Epithelial cell of esophagus (primary cell): ENCODE data around the gene TPI1.
A peak's percentile ranks its signal among the peaks of the same experiment; 100 is the strongest.
"Not testable (repeated sequence)": the region's sequence is repeated elsewhere in the genome, so short reads cannot be mapped to it uniquely, and the experiment has no call there.

Experiments used
- DNase-seq: peaks from one replicate; pipeline ENCODE4 v3.0.0; 2010; ENCODE audit warnings: low read depth
- H3K4me3 ChIP-seq: 2 replicates; pipeline ENCODE4 v1.5.1; 2011; ENCODE audit warnings: mild to moderate bottlenecking, low read length, control low read depth
- TF ChIP-seq, protein P1 (sequence below): IDR thresholded peaks from 2 replicates; pipeline ENCODE4 v1.5.1; 2011; ENCODE audit warnings: low read depth, mild to moderate bottlenecking, low read length, control low read depth, inconsistent platforms; ENCODE audit not compliant: insufficient read depth; ENCODE audit errors: missing control alignments

Gene TPI1

DNA sequence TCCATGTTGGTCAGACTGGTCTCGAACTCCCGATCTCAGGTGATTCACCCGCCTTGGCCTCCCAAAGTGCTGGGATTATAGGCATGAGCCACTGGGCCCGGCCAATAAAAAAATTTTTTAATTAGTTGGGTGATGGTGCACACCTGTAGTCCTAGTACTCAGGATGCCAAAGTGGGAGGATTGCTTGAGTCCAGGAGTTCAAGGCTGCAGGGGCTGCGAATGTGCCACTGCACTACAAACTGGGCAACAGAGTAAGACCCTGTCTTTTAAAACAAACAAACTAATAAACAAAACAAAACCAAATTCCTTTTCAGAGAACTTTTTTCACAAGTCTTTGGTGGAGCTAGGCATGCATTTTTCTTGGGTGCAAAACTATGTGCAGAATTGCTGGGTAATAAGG lies 15.9 kb downstream of the TPI1 start:
- no peak for DNase-seq
- H3K4me3 ChIP-seq = no peak overlapping the region
- TF ChIP-seq, protein P1, sequence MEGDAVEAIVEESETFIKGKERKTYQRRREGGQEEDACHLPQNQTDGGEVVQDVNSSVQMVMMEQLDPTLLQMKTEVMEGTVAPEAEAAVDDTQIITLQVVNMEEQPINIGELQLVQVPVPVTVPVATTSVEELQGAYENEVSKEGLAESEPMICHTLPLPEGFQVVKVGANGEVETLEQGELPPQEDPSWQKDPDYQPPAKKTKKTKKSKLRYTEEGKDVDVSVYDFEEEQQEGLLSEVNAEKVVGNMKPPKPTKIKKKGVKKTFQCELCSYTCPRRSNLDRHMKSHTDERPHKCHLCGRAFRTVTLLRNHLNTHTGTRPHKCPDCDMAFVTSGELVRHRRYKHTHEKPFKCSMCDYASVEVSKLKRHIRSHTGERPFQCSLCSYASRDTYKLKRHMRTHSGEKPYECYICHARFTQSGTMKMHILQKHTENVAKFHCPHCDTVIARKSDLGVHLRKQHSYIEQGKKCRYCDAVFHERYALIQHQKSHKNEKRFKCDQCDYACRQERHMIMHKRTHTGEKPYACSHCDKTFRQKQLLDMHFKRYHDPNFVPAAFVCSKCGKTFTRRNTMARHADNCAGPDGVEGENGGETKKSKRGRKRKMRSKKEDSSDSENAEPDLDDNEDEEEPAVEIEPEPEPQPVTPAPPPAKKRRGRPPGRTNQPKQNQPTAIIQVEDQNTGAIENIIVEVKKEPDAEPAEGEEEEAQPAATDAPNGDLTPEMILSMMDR = no peak

DNA sequence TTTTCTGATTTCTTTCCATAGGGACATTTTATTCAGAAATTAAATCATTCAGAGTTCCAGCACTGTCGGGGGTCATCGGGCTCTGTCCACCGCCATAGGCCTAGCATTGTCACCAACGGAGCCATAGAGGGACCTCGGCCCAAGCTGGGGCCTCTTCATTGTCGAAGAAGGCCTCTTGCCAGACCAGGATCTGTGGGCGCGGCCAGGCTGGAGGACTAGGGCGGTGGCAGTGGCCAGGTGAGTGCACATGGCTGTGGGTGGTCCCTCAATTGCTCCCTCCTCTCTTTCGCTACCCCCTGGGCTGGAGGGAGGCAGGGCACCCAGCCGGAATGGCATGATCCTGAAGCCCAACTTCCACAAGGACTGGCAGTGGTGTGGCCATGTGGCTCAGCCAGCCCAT lies 16.4 kb downstream of the TPI1 start:
- TF ChIP-seq, protein P1 = no peak
- DNase-seq = no peak
- no peak overlapping the region for H3K4me3 ChIP-seq

DNA sequence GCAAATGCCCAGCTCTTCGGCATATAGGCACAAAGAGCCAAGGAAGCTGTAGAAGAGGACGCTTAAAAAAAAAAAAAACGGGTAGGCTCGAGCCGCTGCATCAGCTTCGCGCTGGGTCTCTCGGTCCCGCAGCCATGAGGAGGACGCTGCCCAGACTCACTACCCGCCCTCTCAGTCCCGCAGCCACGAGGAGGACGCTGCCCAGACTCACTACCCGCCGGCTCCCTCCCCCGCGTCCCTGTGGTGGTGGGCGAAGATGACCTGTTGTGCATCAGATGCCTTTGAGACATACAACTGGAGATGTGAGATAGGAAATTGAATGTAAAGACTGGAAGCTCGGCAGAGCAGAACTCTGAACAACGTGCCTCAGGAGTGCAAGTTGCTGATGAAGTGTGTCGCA lies 17.2 kb downstream of the TPI1 start:
- DNase-seq = no peak
- TF ChIP-seq, protein P1 = no peak
- no peak overlapping the region for H3K4me3 ChIP-seq

DNA sequence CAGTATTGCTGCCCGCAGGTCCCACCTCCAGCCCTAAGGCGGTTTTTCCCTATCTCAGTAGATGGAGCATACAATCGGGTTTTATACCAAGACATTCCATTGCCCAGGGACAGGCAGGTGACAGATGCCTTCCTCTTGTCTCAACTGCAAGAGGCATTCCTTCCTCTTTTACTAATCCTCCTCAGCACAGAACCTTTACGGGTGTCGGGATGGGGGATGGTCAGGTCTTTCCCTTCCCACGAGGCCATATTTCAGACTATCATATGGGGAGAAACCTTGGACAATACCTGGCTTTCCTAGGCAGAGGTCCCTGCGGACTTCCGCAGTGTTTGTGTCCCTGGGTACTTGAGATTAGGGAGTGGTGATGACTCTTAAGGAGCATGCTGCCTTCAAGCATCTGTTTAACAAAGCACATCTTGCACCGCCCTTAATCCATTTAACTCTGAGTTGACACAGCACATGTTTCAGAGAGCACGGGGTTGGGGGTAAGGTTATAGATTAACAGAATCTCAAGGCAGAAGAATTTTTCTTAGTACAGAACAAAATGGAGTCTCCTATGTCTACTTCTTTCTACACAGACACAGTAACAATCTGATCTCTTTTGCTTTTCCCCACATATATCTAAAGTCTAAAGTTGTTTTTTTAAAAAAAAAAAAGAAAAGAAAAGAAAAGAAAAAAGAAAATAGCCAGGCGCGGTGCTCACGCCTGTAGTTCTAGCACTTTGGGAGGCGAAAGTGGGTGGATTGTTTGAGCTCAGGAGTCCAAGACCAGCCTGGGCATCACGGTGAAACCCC lies 19.1 kb downstream of the TPI1 start:
- not testable (repeated sequence) for H3K4me3 ChIP-seq, DNase-seq

DNA sequence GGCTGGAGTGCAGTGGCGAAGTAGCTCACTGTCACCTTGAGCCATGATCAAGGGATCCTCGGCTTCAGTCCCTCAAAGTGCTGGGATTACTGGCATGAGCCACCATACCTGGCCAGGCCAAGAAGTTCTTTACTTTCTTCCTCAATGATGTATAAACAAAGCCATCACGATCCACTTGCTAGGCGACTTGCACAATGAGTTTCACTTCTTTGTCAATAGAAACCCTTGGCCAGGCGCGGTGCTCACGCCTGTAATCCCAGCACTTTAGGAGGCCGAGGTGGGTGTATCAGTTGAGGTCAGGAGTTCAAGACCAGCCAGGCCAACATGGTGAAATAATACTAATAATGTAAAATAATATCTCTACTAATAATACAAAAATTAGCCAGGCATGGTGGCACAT lies 20.1 kb downstream of the TPI1 start:
- DNase-seq = no peak
- TF ChIP-seq, protein P1 = no peak
- H3K4me3 ChIP-seq = no peak overlapping the region

DNA sequence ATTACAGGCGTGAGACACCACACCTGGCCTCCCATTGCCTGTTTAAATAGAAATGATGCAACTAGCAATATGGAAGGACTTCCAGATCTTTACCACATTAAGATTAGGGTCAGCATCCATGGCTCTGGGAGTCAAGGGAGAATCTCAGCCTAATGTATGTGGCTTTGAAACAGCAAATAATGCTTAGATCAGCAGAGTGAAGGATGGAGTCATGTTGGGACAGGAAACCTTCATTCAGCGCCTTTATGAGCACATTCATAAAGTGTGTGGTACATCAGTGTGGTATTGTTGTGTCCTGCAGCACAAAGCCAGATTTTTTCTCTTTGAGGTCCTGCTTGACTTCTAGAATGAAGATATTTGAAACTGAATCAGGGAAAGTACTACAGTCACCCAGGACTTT lies 21.0 kb downstream of the TPI1 start:
- TF ChIP-seq, protein P1 = no peak
- DNase-seq = peak; percentile 59
- no peak overlapping the region for H3K4me3 ChIP-seq

DNA sequence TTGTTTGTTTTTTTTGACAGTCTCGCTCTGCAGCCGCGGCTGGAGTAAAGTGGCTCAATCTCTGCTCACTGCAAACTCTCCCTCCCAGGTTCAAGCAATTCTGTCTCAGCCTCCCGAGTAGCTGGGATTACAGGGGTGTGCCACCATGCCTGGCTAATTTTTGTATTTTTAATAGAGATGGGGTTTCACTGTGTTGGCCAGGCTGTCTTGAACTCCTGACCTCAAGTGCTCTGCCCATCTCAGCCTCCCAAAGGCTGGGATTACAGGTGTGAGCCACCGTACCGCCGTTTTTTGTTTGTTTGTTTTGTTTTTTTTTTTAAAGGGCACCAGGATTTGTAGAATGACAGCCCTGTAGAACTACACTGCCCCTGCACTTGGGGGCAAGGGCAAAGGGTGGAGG lies 21.5 kb downstream of the TPI1 start:
- not testable (repeated sequence) for H3K4me3 ChIP-seq, DNase-seq

DNA sequence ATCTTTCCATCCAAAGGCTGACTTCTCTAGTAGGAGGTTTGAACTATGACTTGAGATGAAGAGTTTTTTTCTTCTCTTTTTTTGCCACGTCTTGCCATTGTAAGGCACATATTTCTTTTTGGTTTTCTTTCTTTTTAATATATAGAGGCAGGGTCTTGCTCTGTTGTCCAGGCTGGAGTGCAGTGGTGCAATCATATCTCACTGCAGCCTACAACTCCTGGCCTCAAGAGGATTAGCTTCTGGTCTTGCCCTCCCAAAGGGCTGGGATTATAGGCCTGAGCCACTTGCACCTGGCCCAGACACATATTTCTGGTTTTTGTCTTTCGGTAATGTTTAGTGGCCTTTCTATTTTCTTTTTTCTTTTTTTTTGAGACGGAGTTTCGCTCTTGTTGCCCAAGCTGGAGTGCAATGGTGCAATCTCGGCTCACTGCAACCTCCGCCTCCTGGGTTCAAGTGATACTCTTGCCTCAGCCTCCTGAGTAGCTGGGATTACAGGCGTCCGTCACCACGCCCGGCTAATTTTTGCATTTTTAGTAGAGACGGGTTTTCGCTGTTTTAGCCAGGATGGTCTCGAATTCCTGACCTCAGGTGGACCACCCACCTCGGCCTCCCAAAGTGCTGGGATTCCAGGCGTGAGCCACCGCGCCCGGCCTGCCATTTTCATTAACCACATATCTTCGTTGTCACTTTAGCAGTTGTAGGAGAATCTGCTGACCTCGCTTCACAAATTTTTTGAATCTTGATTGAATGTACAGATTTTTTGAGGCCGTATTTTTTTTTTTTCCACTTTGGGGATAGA lies 22.6 kb downstream of the TPI1 start:
- not testable (repeated sequence) for H3K4me3 ChIP-seq, DNase-seq
